ENCODE results near the gene THSD4. TPM values are rescaled to one million over a fixed set of nuclear protein-coding genes. Genes with fewer than 3 reads are reported as not detected.

The THSD4 gene
- total RNA-seq, 1 donor from 2014 or later = 151 TPM

DNA sequence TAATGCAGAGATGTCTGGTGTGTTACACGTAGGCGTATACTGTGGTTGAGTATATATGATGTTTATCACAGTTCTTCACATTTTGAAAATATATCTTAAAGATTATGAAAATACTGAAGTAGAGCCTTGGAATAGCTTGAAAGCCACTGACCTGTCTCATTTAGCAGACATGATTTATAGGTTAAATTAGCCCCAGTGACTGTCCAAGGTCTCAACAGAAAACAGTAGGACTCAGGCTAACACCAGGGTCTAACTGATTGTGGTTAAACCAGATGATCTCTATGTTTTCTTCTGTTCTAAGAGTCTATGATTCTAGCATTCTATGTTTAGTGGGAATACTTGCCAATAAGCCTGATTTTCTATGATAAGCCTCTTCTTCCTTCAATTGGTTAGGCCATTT, 528.6 kb downstream of the THSD4 start:
- peaks cover 3 to 18% of the 10 kb centered on the region in 2 donors for H3K4me1 ChIP-seq
- H3K36me3 ChIP-seq = no peaks in the 10 kb centered on the region
- no peaks in the 10 kb centered on the region for H3K27me3 ChIP-seq
- DNase-seq (ENCODE audit: low spot score in 2 of 2) = no peak
- intact Hi-C loops (cut with DNase I) = no loop called here
- H3K4me3 ChIP-seq = no peak overlapping the region
- TF ChIP-seq, protein P1, sequence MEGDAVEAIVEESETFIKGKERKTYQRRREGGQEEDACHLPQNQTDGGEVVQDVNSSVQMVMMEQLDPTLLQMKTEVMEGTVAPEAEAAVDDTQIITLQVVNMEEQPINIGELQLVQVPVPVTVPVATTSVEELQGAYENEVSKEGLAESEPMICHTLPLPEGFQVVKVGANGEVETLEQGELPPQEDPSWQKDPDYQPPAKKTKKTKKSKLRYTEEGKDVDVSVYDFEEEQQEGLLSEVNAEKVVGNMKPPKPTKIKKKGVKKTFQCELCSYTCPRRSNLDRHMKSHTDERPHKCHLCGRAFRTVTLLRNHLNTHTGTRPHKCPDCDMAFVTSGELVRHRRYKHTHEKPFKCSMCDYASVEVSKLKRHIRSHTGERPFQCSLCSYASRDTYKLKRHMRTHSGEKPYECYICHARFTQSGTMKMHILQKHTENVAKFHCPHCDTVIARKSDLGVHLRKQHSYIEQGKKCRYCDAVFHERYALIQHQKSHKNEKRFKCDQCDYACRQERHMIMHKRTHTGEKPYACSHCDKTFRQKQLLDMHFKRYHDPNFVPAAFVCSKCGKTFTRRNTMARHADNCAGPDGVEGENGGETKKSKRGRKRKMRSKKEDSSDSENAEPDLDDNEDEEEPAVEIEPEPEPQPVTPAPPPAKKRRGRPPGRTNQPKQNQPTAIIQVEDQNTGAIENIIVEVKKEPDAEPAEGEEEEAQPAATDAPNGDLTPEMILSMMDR (IDR thresholded peaks at IDR 0.05) = no peak
- H3K27ac ChIP-seq = no peak overlapping the region
- no peaks in the 10 kb centered on the region for H3K9me3 ChIP-seq

DNA sequence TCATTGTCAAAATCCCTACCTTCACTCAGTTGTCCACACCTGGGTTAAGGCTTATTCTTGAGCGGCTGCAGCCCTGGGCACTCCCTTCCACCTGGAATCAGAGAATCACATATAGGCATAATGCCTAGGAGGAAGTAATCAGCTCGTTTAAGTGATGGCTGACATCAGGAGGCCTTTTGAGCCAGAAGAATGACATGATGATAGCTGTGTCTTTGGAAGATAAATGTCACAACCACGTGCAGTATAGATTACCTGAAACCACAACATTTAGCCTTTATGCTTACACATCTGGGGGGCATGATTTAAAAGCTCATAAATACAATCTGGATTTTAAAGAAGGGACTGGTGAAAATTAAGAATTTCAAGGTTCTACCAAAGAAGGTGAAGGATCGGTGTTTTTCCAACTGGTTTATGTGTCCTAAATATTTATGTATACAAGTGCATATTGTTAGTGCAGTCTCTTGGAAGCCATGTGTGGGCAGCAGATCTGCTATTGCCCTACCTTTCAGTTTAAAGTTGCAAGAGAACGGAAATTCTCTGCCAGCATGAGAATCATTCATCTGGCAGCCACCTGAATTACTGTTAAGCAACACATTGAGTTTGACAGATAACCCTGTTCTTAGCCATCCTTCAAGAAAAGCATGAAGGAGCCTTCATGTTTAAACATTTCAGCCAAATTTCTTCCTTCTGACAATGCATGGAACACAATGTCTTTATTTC, 531.7 kb downstream of the THSD4 start:
- Histone ChIP-seq H3K4me3 (no peak overlapping the region), H3K36me3 (no peaks in the 10 kb centered on the region), H3K9me3 (no peaks in the 10 kb centered on the region), H3K27ac (peak overlapping the region; percentile 87 to 90), H3K4me1 (peaks cover 3 to 33% of the 10 kb centered on the region in 2 donors), H3K27me3 (no peaks in the 10 kb centered on the region)
- intact Hi-C loops (cut with DNase I) = loop anchor here (1.0 kb wide), 1 partner anchor 36 kb away; no protein-coding TSS in a partner anchor
- TF ChIP-seq, protein P1 (IDR thresholded peaks at IDR 0.05) = no peak
- DNase-seq (ENCODE audit: low spot score in 2 of 2) = no peak

DNA sequence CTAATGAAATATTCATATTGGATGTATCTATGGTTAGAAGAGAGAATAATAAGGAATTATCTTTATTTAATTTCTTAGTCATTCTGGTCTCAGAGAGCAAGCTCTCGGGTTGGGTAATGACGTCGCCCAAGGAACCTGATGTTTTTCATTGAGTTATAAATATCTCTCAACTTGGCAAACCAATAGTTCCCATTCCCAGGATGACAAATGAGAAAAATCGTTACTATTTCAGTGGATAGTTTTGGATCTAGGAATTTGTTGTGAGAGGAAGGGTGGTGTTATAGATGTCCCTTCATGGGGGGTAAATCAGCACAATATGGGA, 532.2 kb downstream of the THSD4 start:
- Histone ChIP-seq H3K36me3 (no peaks in the 10 kb centered on the region), H3K4me1 (peaks cover 3 to 33% of the 10 kb centered on the region in 2 donors), H3K27me3 (no peaks in the 10 kb centered on the region), H3K4me3 (no peak overlapping the region), H3K9me3 (no peaks in the 10 kb centered on the region), H3K27ac (peak overlapping the region; percentile 87 to 90)
- TF ChIP-seq, protein P1 (IDR thresholded peaks at IDR 0.05) = no peak
- peak in 1 of 2 donors; percentile 72 for DNase-seq (ENCODE audit: low spot score in 2 of 2)
- intact Hi-C loops (cut with DNase I) = no loop called here

DNA sequence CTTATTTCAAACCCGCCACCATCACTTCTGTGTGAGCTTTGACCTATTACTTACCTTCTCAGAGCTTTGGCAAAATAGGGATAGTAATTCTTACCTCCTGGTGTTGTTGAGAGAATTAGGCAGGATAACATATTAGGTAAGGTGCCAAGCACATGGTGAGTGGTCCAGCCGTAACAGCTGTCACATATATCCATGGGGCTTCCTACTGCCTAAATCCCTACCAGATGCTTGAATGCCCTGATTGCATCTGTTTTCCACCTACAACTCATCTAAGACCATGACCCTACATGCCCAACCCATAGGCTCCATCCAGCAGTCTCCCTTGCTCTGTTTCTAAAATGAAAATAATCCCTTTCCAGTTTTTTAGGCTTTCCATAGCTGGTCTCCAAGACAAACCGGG, 532.8 kb downstream of the THSD4 start:
- no peak for DNase-seq (ENCODE audit: low spot score in 2 of 2)
- H3K36me3 ChIP-seq = no peaks in the 10 kb centered on the region
- peak overlapping the region; percentile 87 to 90 for H3K27ac ChIP-seq
- intact Hi-C loops (cut with DNase I) = no loop called here
- no peaks in the 10 kb centered on the region for H3K27me3 ChIP-seq
- no peak overlapping the region for H3K4me3 ChIP-seq
- TF ChIP-seq, protein P1 (IDR thresholded peaks at IDR 0.05) = no peak
- H3K4me1 ChIP-seq = peaks cover 3 to 33% of the 10 kb centered on the region in 2 donors
- no peaks in the 10 kb centered on the region for H3K9me3 ChIP-seq

DNA sequence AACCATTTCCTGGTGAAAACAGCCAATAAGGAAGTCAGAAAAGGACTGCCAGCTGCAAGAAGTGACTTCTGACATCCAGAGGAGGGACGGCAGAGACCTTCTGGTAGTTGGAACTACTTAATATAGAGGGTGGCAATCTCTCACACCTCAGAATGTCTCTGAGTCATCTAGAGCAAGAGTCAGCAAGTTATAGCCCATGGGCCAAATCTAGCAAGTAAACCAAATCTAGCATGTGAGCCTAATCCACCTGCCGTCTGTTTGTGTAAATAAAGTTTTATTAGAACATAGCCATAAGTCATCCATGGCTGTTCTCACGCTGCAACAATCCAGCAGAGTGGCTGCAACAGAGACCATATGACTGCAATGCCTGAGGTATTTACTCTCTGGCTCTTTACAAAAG, 534.6 kb downstream of the THSD4 start:
- Histone ChIP-seq H3K36me3 (no peaks in the 10 kb centered on the region), H3K4me3 (no peak overlapping the region), H3K4me1 (peaks cover 3 to 33% of the 10 kb centered on the region in 2 donors), H3K9me3 (no peaks in the 10 kb centered on the region), H3K27ac (peak overlapping the region; percentile 10 to 37), H3K27me3 (no peaks in the 10 kb centered on the region)
- intact Hi-C loops (cut with DNase I) = loop anchor here (5.0 to 10.0 kb wide), 4 partner anchors 82 to 265 kb away; no protein-coding TSS in a partner anchor
- TF ChIP-seq, protein P1 (IDR thresholded peaks at IDR 0.05) = no peak
- no peak for DNase-seq (ENCODE audit: low spot score in 2 of 2)

Measured in ascending aorta (tissue), 2 donors.